Fibroblast of lung (primary cell): ENCODE data around the gene GARNL3.

Experiments
- EZH2 ChIP-seq: IDR thresholded peaks from 2 replicates; pipeline ENCODE4 v1.5.1; 2012; ENCODE audit warnings: low read length, control low read depth, mild to moderate bottlenecking; ENCODE audit errors: missing control alignments
- TF ChIP-seq, protein P1 (sequence below), 2 donors: IDR thresholded peaks in 1 of 2; conservative IDR thresholded peaks in 1 of 2; 1 replicate in 1 of 2; 2 replicates in 1 of 2; pipeline ENCODE4 v1.5.1; 2011 to 2012; ENCODE audit warnings: low read length in 2 of 2, control low read depth in 1 of 2, inconsistent platforms in 1 of 2, low read depth in 1 of 2, mild to moderate bottlenecking in 1 of 2

DNA sequence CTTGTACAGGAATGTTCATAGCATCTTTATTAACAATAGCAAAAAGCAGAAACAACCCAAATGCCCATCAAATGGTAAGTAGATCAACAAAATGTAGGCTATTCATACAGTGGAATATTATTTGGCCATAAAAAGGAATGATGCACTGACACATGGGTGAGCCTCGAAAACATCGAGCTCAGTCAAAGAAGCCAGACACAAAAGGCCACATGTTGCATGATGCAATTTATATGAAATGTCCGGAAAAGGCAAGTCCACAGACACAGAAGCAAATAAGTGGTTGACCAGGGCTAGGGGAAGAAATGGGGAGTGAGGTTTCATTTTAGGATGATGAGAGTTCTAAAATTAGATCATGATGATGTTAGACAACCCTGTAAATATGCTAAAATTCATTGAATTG lies 115.9 kb downstream of the GARNL3 start:
- TF ChIP-seq, protein P1, sequence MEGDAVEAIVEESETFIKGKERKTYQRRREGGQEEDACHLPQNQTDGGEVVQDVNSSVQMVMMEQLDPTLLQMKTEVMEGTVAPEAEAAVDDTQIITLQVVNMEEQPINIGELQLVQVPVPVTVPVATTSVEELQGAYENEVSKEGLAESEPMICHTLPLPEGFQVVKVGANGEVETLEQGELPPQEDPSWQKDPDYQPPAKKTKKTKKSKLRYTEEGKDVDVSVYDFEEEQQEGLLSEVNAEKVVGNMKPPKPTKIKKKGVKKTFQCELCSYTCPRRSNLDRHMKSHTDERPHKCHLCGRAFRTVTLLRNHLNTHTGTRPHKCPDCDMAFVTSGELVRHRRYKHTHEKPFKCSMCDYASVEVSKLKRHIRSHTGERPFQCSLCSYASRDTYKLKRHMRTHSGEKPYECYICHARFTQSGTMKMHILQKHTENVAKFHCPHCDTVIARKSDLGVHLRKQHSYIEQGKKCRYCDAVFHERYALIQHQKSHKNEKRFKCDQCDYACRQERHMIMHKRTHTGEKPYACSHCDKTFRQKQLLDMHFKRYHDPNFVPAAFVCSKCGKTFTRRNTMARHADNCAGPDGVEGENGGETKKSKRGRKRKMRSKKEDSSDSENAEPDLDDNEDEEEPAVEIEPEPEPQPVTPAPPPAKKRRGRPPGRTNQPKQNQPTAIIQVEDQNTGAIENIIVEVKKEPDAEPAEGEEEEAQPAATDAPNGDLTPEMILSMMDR (conservative IDR thresholded peaks at IDR 0.05 in 1 of 2, IDR thresholded peaks at IDR 0.05 in 1 of 2; ENCODE audit: low read depth in 1 of 2, low read length in 2 of 2) = no peak
- no peak for TF ChIP-seq EZH2
